GM19438 (cell line): ENCODE results near the gene EEIG2.

ENCODE experiments used
- ATAC-seq: cut with Tn5 transposase; IDR thresholded peaks from one replicate; pipeline ENCODE4 v1.9.1; 2021; ENCODE audit warnings: low read depth; ENCODE audit not compliant: unreplicated experiment

The EEIG2 gene

DNA sequence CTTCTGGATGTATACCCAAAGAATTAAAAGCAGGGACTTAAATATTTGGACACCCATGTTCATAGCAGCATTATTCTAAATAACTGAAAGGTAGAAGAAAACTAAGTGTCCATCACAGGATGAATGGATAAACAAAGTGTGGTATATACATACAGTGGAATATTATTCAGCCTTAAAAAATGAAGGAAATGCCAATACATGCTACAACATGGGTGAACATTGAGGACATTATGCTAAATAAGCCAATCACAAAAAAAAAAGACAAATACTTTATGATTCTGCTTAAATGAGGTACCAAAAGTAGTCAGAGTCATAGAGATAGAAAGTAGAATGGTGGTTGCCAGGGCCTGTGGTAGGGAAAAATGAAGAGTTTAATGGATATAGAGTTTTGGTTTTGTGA is 14.1 kb downstream of the EEIG2 start:
- no peak for ATAC-seq

DNA sequence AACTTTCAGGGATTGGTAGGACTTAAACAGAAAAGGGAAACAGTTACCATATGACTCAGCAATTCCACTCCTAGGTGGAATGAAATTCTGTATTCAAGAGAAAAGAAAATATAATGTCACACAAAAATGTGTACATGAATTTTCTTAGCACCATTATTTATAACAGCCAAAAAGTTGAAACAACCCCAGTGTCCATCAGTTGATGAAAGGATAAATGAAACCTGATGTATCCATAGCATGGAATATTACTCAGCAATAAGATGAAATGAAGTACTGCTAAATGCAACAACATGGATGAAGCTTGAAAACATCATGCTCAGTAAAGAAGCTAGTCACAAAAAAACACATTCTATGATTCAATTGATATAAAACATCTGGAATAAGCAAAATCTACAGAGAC is 15.5 kb downstream of the EEIG2 start:
- no peak for ATAC-seq

DNA sequence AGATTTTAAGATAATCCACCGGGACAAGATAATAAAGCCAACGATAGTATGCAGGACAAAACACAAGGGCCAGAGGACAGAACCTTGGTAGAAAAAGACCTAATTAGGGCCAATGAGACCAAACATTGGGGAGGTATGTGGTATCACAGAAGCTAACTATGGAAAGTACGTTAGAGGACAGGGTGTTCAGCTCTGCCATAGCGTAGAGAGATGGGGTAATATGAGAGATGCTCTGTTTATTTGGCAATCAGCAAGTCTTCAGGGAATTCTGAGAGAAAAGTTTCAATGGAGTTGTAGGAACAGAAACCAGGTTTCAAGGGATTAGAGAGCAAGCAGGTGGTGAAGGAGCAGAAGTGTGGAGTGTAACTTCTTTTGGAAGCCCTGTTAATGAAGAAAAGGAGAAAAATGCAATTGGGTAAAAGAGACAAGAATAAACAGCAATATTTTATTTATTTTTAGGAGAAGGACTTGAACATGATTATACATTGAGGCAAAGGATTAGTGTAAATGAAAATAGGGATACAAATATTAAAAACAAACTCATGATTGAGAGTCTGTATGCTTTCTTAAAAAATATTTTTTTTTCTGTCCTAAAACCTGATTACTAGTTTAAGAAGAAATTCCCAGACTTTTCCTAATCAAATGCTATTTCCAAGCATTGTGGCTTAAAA is 24.0 kb downstream of the EEIG2 start:
- ATAC-seq, result no peak

DNA sequence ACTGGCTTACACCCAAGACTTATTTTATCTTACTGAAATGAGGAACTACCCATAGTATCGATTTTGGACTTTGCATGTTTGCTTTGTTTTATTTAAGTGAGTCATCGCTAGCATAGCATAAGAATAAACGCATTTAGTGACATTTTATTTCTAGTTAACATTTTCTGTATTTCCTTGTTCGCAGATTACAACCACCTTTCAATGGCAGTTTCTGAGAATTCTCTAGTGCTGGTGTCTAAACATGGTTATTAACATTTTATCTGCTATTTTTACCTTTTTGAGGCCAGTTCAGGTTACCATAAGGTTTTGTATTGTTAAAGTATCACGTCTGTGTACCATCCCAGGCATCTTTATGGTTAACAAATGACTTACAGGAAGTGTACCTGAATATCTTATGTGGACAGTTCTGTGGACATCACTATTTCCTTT is 24.5 kb downstream of the EEIG2 start:
- no peak for ATAC-seq

DNA sequence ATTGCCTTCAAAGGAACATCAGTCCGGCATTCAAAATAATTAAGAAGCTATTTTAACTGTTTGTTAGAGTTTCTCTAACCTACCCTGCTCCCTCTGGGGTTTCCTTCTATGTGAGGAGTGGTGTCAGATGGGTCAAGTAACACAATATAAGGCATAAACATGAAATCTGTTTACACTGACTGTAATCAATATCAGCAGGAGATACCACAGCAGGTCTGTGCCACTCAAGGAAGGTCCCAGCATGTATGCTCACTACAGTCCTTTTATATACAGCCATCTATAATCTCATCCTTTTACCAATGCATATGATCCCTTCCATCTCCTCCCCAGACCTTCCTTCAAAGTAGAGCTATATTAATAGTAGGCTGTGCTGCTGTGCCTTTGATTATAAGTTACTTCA is 25.4 kb downstream of the EEIG2 start:
- no peak for ATAC-seq

DNA sequence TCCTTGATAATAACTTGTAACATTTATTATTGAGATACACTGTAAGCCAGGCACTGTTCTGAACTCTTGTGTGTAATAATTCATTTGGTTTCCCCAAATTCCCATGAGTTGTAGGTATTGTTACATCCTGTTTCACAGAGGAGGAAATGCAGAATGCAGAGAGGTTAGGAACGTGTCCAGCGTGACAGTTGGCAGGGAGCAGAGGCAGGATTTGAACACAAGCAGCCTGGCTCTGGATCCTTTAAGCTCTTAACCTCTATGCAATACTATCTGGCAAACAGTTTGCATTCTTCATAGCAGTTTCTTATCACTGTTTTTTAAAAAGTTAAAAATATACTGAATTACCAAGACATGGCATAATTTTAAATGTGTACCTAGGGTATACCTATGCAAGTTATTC is 30.5 kb downstream of the EEIG2 start:
- ATAC-seq, result no peak

DNA sequence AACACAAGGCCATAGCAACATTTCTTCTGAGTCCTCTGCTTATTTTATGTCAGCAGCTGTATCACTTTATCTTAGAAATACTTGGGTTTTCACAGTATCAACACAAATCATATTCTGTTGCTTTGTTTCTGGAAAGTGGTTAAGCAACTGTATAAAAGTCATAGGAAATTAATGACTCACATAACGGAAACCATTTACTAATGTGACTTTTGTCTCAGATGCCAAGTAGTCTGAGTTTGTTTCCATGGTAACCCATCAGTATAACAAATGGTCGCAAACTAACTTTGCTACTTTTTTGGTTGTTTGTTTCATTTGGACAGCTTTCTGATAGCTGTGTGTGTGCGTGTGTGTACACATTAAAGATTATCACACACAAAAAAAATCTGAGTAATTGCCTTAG is 31.1 kb downstream of the EEIG2 start:
- no peak for ATAC-seq

DNA sequence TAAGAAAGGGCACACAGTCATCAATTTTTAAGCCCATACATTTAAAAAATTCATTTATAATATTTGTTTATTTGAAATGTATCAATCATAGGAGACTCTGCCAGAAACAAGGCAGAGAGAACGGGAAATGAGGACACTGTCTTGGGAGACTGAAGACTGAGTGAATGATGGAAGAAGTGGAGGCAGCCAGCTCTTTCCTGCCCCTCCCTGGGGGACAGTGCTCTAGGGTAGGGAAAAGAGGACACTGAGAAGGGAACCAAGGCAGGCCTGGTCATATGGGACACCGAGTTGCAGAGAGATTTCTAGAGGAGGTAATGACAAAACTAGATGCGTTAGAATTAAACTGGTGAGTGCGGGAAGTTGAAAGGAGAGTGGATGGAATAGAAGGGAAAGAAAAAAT is 31.6 kb downstream of the EEIG2 start:
- ATAC-seq, result no peak

DNA sequence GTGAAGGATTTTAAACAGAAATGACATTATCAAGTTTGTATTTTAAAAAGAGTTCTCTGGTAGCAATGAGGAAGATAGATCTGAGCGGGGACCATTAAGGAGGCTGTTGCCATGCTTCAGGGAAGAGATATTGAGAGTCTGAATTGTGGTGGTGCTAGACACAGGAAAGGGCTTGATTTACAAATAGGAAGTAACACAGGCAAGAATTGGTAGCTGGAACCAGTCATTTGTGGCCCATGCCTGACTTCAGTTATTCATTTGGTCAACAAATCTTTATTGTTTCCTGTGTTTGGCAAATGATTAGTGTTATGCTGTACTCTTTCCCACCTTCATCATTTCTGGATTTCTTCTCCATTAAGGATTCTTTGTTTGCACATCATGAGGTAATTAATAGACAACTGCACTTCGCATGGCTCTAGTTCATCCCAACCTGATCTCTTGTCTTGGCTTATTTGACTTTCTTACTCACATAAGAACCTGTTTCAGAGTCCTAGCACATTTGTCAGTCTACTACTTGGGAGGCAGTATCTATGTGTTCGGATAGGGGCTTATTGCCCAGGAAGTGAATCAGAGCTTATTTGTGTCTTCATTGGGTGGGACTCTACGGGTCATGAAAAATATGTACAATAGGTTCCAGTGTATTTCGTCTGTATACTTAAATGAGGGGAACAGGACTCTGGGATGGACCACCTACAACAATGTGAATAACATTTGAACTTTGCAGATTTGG is 32.3 kb downstream of the EEIG2 start:
- ATAC-seq, result no peak

DNA sequence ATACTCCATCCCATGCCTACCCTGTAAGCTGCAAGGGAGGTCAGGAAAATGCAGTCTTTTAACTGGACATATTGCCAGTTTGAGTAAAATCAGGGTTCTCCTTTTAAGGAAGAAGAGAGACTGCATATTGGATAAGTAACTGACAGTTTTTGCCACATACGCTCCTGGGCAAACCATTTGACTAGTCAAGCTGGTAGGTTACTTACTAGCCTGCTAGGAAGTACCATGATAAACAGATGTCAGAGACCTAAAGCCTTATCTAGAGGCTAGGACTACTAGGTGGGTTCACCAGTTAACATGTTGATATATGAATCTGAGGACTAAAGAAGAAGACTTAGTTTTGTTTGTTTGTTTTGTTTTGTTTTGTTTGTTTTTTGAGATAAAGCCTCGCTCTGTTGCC is 33.5 kb downstream of the EEIG2 start:
- ATAC-seq, result no peak

DNA sequence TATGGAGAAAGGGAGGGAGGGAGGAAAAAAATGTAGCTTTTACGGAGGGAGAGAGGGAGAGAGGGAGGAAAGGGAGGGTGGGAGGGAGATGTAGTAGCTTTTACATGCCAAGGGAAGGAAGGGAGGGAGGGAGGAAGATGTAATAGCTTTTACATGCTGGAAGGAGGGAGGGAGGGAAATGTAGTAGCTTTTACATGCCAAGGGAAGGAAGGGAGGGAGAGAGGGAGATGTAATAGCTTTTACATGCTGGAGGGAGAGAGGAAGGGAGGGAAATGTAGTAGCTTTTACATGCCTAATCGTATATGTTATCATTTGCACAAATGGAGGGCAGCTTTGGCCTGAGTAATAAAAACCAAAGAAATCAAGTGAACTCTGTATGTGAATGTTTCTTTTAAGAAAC is 35.6 kb downstream of the EEIG2 start:
- ATAC-seq, result no peak

DNA sequence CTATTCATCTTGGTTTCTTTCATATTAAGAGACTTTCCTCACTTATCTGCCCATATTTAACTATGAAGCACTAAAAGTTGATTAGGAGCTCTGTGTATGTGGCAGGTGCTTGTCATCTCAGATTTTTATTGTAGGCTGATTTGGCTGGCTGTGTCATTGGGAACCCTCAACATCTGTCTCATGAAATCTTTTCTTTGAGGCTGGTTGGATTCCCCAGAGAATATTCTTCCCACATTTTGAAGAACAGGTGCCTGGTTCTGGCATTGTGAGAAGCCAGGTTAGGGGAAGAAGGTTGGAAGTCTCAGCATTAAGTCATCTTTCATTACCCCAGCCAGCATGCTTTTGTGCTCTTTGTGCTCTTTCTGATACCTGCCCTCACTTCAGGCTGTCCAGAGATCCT is 37.1 kb downstream of the EEIG2 start:
- ATAC-seq, result no peak

DNA sequence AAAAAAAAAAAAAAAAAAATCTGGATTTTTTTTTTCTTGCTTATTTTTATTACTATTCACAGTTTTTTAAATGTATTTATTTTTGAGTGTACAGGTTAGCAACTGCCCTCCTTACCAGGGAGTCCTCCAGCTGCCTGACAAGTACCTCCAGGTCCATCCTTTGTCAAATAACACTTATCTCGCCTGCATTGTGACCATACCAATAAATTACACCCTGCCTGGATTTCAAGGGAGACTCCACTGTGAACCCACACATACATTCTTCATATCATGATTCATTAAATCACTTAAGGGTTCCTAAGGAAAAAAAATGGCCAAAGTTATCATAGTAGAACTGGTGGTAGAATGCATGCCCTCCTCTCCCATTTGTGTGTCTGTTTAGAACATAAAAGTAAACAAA is 38.4 kb downstream of the EEIG2 start:
- no peak for ATAC-seq

DNA sequence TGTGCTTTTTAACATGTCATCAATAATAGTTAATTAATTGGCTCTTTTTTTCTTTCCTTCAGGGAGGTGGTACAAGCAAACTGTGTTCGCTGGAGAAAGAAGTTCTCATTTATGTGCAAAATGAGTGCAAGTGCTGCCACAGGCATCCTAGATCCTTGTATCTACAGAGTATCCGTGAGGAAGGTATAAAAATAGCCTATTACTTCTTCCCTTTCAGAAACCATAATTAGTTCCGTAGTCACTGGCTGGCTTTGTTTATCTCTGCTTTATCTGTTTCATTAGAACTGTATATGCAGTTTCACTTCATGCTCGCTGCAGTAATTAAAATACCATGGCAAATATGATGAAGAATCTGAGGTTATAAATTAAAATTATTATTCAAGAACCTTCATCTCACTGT is 40.6 kb downstream of the EEIG2 start:
- no peak for ATAC-seq

DNA sequence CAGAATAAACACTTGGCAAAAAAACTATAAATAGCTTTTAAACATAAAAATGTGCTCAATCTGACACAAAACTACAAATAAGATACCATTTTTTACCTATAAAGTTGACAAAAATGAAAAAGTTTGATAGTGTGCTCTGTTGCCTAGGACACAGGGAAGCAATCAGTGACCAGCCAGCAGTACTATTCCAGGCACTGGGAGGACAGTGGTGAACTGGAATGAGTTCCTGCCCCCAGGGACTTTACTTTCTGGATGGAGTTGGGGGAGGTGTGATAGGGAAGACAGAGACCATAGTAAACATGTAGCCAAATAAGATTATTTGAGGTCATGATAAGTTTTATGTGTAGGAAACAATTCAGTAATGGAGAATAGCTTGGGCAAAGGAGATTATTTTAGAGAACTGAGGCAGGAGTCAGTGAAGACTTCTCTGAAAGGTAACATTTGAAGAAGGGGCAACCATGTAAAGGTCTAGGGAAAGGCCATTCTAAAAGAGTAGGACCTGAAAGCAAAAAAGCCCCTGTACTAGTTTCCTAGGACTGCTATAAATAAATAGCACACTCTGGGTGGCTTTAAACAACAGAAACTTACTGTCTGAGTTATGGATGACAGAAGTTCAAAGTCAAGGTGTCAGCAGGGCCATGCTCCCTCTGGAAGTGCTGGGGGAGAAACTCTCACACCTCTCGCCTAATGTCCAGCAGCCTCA is 42.0 kb downstream of the EEIG2 start:
- no peak for ATAC-seq

DNA sequence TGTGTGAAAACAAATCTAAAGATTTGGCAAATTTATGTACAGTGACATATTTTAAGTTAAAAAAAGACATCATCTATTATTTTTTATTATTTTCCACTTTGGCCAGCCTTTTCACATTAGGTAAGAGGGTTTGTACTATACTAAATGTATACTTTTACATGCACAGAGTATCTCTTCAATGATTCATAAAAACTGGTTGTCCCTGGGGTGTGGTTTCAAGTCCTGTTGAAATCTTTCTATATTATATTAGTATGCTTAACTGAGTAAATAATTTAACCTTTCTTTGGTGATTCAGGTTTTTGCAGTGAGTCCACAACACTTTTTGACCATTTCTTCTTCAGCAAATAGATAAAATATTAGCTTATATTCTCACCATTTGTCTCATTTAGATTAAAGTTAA is 45.7 kb downstream of the EEIG2 start:
- no peak for ATAC-seq

DNA sequence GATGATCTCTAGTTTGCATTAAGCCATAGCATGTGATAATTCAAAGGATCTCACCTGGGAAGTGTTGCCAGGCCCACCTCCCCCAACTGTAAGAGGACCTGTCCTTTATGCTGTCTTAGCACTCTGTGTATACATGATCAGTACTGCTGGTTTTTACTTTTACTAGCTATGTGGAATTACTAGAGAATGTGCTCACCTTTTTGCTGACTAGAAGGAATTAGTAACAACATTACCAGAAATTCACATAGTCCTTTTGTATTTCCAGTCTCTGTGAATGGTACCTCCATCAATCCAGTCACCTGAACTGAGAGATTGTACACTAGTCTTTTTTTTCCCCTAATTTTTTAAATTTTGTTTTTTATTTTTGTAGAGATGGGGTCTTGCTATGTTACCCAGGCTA is 46.6 kb downstream of the EEIG2 start:
- no peak for ATAC-seq

DNA sequence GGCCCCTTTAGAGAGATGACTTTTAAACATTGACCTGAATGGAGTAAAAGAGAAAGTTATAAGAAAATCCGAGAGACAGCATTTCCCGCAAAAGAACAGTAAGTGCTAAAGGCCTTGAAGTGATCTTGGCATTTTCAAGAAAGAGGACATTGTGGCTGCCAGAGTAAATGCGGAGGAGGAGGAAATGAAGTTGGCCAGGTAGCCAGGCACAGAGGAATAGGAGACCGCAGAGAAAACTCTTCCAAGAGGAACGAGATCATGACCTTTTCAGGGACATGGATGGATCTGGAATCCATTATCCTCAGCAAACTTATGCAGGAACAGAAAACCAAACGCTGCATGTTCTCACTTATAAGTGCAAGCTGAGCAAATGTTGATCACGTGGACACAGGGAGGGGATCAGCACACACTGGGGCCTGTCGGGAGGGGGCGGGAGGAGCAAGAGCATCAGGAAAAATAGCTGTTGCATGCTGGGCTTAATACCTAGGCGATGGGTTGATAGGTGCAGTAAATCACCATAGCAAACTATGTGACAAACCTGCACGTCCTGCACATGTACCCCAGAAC is 49.7 kb downstream of the EEIG2 start:
- ATAC-seq, result no peak
